CD8-positive, alpha-beta memory T cell (primary cell): ENCODE data around the gene KCNB1. TPM values are rescaled to one million over a fixed set of nuclear protein-coding genes. Genes with fewer than 3 reads are reported as not detected.

Experiments used
- CTCF ChIA-PET: fragments of 350-600 bp; sonication (Branson Sonifier 250); formaldehyde crosslinking; loops from one replicate; lab custom pipeline; 2021; ENCODE audit warnings: antibody characterized with exemption; lab: Charles Lee
- POLR2A ChIA-PET: fragments of 350-600 bp; sonication (Branson Sonifier 250); formaldehyde crosslinking; loops from one replicate; lab custom pipeline; 2021; ENCODE audit warnings: antibody characterized with exemption; lab: Charles Lee
- DNase-seq, 5 donors: peaks; one replicate each; pipeline versions ENCODE4 v3.0.0 to v3.0.0-alpha.2; 2020 to 2022; ENCODE audit warnings: mixed read lengths in 1 of 5
- H3K27ac ChIP-seq: one replicate; pipeline ENCODE4 v1.7.0; 2013; ENCODE audit warnings: low read depth, mild to moderate bottlenecking, low read length, moderate library complexity
- H3K27me3 ChIP-seq: 2 replicates; pipeline ENCODE4 v1.7.0; 2013; ENCODE audit warnings: low read length, mild to moderate bottlenecking; ENCODE audit not compliant: insufficient read depth, poor library complexity, severe bottlenecking
- H3K36me3 ChIP-seq: 2 replicates; pipeline ENCODE4 v1.7.0; 2013; ENCODE audit warnings: mild to moderate bottlenecking, low read length, moderate library complexity; ENCODE audit not compliant: insufficient read depth
- H3K4me1 ChIP-seq: 2 replicates; pipeline ENCODE4 v1.7.0; 2013; ENCODE audit warnings: mild to moderate bottlenecking, low read length, moderate library complexity; ENCODE audit not compliant: insufficient read depth
- H3K4me3 ChIP-seq: 2 replicates; pipeline ENCODE4 v1.7.0; 2013; ENCODE audit warnings: mild to moderate bottlenecking, low read length
- H3K9me3 ChIP-seq: 2 replicates; pipeline ENCODE4 v1.7.0; 2013; ENCODE audit warnings: mild to moderate bottlenecking, low read length
- H3K27ac Mint-ChIP-seq, 8 donors: one replicate each; pipeline ENCODE4 v1.8.0; 2020 to 2021; ENCODE audit warnings: mixed read lengths in 8 of 8, mild to moderate bottlenecking in 6 of 8, inconsistent platforms in 3 of 8, moderate library complexity in 3 of 8
- H3K27me3 Mint-ChIP-seq, 2 donors: one replicate each; pipeline ENCODE4 v1.8.0; 2020 to 2021; ENCODE audit warnings: mixed read lengths in 2 of 2, mild to moderate bottlenecking in 1 of 2, moderate library complexity in 1 of 2
- H3K36me3 Mint-ChIP-seq, 3 donors: one replicate each; pipeline ENCODE4 v1.8.0; 2020 to 2021; ENCODE audit warnings: mixed read lengths in 3 of 3, inconsistent platforms in 1 of 3, mild to moderate bottlenecking in 1 of 3
- H3K4me1 Mint-ChIP-seq, 3 donors: one replicate each; pipeline ENCODE4 v1.8.0; 2020 to 2021; ENCODE audit warnings: mixed read lengths in 3 of 3, inconsistent platforms in 1 of 3, mild to moderate bottlenecking in 1 of 3
- H3K4me3 Mint-ChIP-seq, 7 donors: one replicate each; pipeline ENCODE4 v1.8.0; 2020 to 2021; ENCODE audit warnings: mixed read lengths in 7 of 7, mild to moderate bottlenecking in 6 of 7, moderate library complexity in 4 of 7, inconsistent platforms in 2 of 7
- H3K9me3 Mint-ChIP-seq, 5 donors: one replicate each; pipeline ENCODE4 v1.8.0; 2020 to 2022; ENCODE audit warnings: mixed read lengths in 5 of 5, mild to moderate bottlenecking in 3 of 5, moderate library complexity in 2 of 5, inconsistent platforms in 1 of 5
- polyA plus RNA-seq: library from polyadenylated mRNA; unstranded; fragments of 300-500 nt; fragmentation: Illumina TruSeq; gene quantifications from one replicate; pipeline ENCODE4 v1.2.3, GENCODE V29; 2021
- total RNA-seq, 2 experiments: library from RNA; stranded (reverse); gene quantifications; one replicate each; pipeline ENCODE4 v1.2.3, GENCODE V29; 2021

The KCNB1 gene
- total and polyA plus RNA-seq, 3 experiments from 2014 or later: 0.77 TPM; not detected in 2

DNA sequence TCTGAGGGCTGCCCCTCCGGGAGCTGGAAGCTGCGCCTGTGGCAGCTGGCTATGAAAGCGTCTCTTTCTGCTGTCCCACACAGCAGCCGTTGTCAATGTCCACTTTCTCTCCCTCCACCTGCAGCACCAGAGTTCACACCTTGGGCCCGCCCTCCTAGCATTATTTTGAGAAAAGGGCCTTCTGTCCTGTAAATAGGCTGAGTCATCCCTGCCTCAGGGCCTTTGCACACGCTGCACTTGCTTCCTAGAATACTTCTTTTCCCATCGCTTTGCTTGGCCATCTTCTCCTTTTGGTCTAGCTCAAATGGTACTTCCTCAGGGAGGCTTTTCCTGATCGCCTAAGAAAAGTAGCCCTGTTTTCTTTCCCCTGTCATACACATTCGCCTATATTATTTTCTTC is 135.3 kb downstream of the KCNB1 start:
- H3K4me3 ChIP-seq: no peak overlapping the region
- DNase-seq: no peak
- no peaks in the 10 kb centered on the region for H3K9me3 ChIP-seq
- Mint-ChIP-seq H3K4me1 (peaks cover 0 to 6% (median 2%) of the 10 kb centered on the region in 3 donors), H3K27me3 (peaks cover 13 to 31% of the 10 kb centered on the region in 2 donors), H3K4me3 (no peak overlapping the region), H3K36me3 (no peaks in the 10 kb centered on the region), H3K9me3 (no peaks in the 10 kb centered on the region), H3K27ac (peak overlapping the region in 4 of 8 donors; percentile 20 to 84 (median 66))
- ChIA-PET POLR2A (no interaction called here), CTCF (no interaction called here)
- H3K27me3 ChIP-seq: no peaks in the 10 kb centered on the region
- H3K27ac ChIP-seq: no peak overlapping the region
- H3K36me3 ChIP-seq: no peaks in the 10 kb centered on the region
- H3K4me1 ChIP-seq: no peaks in the 10 kb centered on the region

DNA sequence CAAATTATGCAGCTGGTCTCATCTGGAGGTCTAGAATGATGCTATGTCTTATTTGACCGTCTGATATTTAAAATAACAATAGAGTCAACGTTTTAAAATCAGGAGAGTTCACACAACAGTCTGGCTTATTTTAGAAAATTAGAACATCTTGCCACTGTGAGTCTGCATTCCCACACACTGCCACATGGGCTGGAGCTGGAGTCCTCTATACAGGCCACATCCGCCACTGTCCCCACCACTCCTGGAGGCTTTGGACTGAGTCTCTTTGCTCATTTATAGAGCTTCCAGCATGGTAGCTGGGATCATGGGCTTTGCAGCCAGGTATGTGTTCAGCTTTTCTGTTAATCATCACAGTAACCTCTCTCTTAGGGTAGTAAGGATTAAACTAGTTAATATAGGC is 135.8 kb downstream of the KCNB1 start:
- no peak overlapping the region for H3K4me3 ChIP-seq
- no peaks in the 10 kb centered on the region for H3K9me3 Mint-ChIP-seq
- H3K27ac Mint-ChIP-seq: peak overlapping the region in 4 of 8 donors; percentile 20 to 57 (median 50)
- H3K27me3 Mint-ChIP-seq: peaks cover 13 to 26% of the 10 kb centered on the region in 2 donors
- H3K4me3 Mint-ChIP-seq: no peak overlapping the region
- H3K4me1 Mint-ChIP-seq: peaks cover 0 to 6% (median 2%) of the 10 kb centered on the region in 3 donors
- H3K36me3 ChIP-seq: no peaks in the 10 kb centered on the region
- DNase-seq: no peak
- ChIA-PET CTCF (no interaction called here), POLR2A (no interaction called here)
- H3K9me3 ChIP-seq: no peaks in the 10 kb centered on the region
- no peaks in the 10 kb centered on the region for H3K36me3 Mint-ChIP-seq
- H3K4me1 ChIP-seq: no peaks in the 10 kb centered on the region
- no peaks in the 10 kb centered on the region for H3K27me3 ChIP-seq
- H3K27ac ChIP-seq: no peak overlapping the region

DNA sequence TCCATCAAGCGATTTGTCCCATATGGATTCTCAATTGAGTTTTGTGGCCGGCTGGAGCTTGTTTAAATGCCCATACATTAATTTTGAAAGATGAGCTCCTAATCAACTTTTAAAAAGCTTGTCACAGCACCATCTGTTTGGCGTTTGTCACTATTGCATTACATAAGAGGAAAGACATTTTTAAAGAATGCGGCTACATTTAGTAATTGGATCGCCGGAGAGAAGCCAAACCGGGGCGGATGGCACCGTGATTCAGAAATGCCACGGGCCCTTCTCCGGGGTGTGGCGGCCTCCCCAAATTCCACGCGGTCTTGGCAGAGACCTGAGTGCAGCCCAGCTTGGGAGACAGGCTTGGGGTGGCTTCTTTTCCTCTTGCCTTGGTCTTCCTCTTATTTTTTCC is 136.9 kb downstream of the KCNB1 start:
- POLR2A ChIA-PET: no interaction called here
- H3K27ac Mint-ChIP-seq: no peak overlapping the region
- CTCF ChIA-PET: interaction anchor here (1.0 kb wide), 1 partner anchor 11 kb away, joined by 4 read pairs; no protein-coding TSS in a partner anchor

DNA sequence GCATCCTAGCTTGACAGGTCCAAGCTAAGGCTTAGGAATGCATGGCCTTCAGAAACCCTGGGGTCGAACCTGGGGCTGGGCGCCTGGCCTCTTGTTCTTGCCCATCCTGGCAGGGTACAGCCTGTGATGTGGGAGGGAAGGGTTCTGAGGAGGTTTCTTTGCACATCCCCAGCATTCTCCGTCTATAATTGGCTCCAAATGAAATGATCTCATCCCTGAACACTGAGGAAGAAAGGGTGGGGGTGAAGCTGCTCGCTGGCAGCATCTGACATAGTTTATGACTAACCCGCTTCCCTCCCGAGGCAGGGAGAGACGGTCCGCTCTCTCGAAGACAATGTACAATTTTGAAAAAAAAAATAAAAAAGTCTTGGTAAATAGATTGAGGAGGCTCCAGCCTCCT is 137.5 kb downstream of the KCNB1 start:
- Histone ChIP-seq H3K36me3 (no peaks in the 10 kb centered on the region), H3K9me3 (no peaks in the 10 kb centered on the region), H3K4me3 (no peak overlapping the region), H3K27ac (no peak overlapping the region), H3K4me1 (no peaks in the 10 kb centered on the region), H3K27me3 (no peaks in the 10 kb centered on the region)
- ChIA-PET CTCF (interaction anchor here (1.0 kb wide), 1 partner anchor 11 kb away, joined by 4 read pairs; no protein-coding TSS in a partner anchor), POLR2A (no interaction called here)
- no peaks in the 10 kb centered on the region for H3K9me3 Mint-ChIP-seq
- DNase-seq: no peak
- H3K27ac Mint-ChIP-seq: peak overlapping the region in 1 of 8 donors; percentile 54
- no peak overlapping the region for H3K4me3 Mint-ChIP-seq
- H3K4me1 Mint-ChIP-seq: peaks cover 0 to 6% (median 2%) of the 10 kb centered on the region in 3 donors
- peaks cover 14 to 15% of the 10 kb centered on the region in 2 donors for H3K27me3 Mint-ChIP-seq
- H3K36me3 Mint-ChIP-seq: no peaks in the 10 kb centered on the region

More for the DNA sequence above, 136.9 kb downstream of the KCNB1 start:
- Histone ChIP-seq H3K36me3 (no peaks in the 10 kb centered on the region), H3K4me1 (no peaks in the 10 kb centered on the region), H3K4me3 (no peak overlapping the region), H3K9me3 (no peaks in the 10 kb centered on the region), H3K27me3 (no peaks in the 10 kb centered on the region), H3K27ac (no peak overlapping the region)
- Mint-ChIP-seq H3K27me3 (peaks cover 14 to 15% of the 10 kb centered on the region in 2 donors), H3K4me1 (peaks cover 0 to 6% (median 2%) of the 10 kb centered on the region in 3 donors), H3K9me3 (no peaks in the 10 kb centered on the region), H3K36me3 (no peaks in the 10 kb centered on the region), H3K4me3 (no peak overlapping the region)
- no peak for DNase-seq

DNA sequence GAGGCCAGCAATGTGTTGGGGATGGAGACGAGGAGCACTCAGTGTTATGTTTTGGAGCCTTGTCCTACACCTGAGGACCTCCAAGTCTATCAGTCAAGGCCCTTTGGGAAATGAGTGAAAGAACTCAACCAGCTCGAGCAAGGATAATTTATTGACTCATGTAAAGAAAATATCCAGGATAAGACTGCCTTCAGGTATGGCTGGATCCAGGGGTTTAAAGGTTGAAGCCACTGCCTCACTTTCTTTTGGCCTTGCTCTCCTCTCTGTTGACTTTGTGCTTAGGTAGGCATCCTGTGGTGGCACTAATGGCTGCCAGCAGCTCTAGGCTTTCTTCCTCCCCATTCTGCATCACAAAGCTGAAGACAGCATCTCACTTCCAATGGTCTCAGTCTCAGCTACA is 138.3 kb downstream of the KCNB1 start:
- peak overlapping the region in 1 of 8 donors; percentile 57 for H3K27ac Mint-ChIP-seq
- ChIA-PET CTCF (interaction anchor here (1.6 kb wide), 1 partner anchor 9 kb away, joined by 4 read pairs; no protein-coding TSS in a partner anchor), POLR2A (interaction anchor here (0.6 kb wide), 1 partner anchor 238 kb away, joined by 5 read pairs; no protein-coding TSS in a partner anchor)

DNA sequence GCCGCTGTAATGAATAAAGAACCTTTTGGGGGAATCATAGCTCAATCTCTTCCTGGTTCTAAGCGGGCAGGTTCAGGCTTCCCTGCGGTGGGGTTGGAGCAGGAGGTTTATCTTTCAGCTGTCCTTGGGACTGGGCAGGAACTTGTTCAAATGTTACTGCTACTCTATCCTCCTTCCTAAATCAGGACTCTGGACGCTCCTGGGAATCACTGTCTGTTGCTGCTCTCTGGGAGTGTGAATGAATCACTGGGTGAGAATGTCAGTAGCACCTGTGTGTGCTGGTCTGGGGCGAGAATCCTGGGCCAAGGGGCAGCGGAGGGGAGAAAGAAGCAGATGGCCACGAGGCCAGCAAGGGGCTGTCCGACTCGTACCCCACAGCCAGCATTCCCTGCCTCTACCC is 139.2 kb downstream of the KCNB1 start:
- H3K36me3 Mint-ChIP-seq: no peaks in the 10 kb centered on the region
- POLR2A ChIA-PET: no interaction called here
- CTCF ChIA-PET: interaction anchor here (1.6 kb wide), 1 partner anchor 8 kb away, joined by 4 read pairs; no protein-coding TSS in a partner anchor
- Histone ChIP-seq H3K9me3 (no peaks in the 10 kb centered on the region), H3K27ac (no peak overlapping the region), H3K27me3 (no peaks in the 10 kb centered on the region), H3K4me1 (no peaks in the 10 kb centered on the region), H3K4me3 (no peak overlapping the region), H3K36me3 (no peaks in the 10 kb centered on the region)
- no peak for DNase-seq
- no peak overlapping the region for H3K4me3 Mint-ChIP-seq
- peaks cover 11 to 16% of the 10 kb centered on the region in 2 donors for H3K27me3 Mint-ChIP-seq
- no peaks in the 10 kb centered on the region for H3K9me3 Mint-ChIP-seq
- H3K27ac Mint-ChIP-seq: no peak overlapping the region
- peaks cover 0 to 6% (median 2%) of the 10 kb centered on the region in 3 donors for H3K4me1 Mint-ChIP-seq

More for the DNA sequence above, 138.3 kb downstream of the KCNB1 start:
- no peaks in the 10 kb centered on the region for H3K9me3 Mint-ChIP-seq
- H3K4me1 Mint-ChIP-seq: peaks cover 0 to 6% (median 2%) of the 10 kb centered on the region in 3 donors
- no peak overlapping the region for H3K4me3 ChIP-seq
- H3K27me3 Mint-ChIP-seq: peaks cover 14 to 17% of the 10 kb centered on the region in 2 donors
- H3K4me1 ChIP-seq: no peaks in the 10 kb centered on the region
- no peak for DNase-seq
- no peaks in the 10 kb centered on the region for H3K9me3 ChIP-seq
- no peak overlapping the region for H3K27ac ChIP-seq
- no peak overlapping the region for H3K4me3 Mint-ChIP-seq
- H3K36me3 Mint-ChIP-seq: no peaks in the 10 kb centered on the region
- no peaks in the 10 kb centered on the region for H3K27me3 ChIP-seq
- H3K36me3 ChIP-seq: no peaks in the 10 kb centered on the region

DNA sequence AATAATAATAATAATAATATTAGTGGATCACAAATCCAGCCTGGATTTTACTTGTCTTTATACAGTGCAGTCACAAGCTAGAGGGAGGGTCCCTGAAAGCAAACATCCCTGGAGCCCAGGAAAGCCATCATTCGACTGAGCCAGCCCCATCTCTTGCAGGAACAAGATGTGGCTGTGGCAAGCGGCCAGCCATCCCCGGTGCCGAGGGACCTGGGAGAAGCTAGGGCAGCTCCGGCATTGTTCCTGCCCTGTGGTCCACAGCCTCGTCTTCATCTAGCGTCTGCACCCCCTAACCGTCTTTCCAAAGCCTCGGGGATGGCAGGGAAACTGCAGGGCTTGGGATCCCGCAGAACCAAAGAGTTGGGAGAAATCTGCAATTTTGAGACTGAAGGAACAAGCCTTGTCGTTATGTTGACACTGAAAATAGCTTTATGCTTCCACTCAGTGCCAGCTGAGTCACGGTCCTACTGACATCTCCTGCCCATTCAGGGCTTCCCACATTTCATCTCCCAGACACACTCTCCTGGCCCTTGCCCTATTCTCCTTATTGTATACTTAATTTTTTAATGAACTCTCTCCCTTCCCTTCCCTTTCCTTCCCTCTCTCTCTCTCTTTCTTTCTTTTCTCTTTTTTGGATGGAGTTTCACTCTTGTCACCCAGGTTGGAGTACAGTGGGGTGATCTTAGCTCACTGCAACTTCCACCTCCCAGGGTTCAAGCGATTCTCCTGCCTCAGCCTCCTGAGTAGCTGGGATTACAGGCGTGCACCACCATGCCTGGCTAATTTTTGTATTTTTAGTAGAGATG is 142.1 kb downstream of the KCNB1 start:
- CTCF ChIA-PET: no interaction called here
- H3K4me3 ChIP-seq: no peak overlapping the region
- no peaks in the 10 kb centered on the region for H3K9me3 ChIP-seq

DNA sequence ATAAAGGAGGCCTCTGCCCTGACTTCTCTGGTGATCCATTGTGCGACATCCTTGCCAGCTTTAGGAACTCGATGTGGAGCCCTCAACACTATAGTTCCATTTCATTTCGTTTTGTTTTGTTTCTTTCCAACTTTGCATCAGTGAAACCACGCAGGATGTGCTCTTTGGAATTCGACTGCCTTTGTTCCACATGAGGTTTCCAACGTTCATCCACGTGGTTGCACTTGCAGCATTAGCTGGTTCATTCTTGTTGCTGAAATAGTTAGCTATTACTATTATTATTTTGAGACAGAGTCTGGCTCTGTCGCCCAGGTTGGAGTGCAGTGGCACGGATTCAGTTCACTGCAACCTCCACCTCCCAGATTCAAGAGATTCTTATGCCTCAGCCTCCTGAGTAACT is 143.3 kb downstream of the KCNB1 start:
- Histone ChIP-seq H3K27ac (no peak overlapping the region), H3K27me3 (no peaks in the 10 kb centered on the region), H3K9me3 (no peaks in the 10 kb centered on the region), H3K4me1 (no peaks in the 10 kb centered on the region), H3K4me3 (no peak overlapping the region), H3K36me3 (no peaks in the 10 kb centered on the region)
- ChIA-PET POLR2A (no interaction called here), CTCF (no interaction called here)
- DNase-seq: no peak
- Mint-ChIP-seq H3K36me3 (no peaks in the 10 kb centered on the region), H3K9me3 (no peaks in the 10 kb centered on the region), H3K27ac (no peak overlapping the region), H3K4me3 (no peak overlapping the region), H3K27me3 (peaks cover 11 to 14% of the 10 kb centered on the region in 2 donors), H3K4me1 (no peaks in the 10 kb centered on the region)

More for the DNA sequence above, 142.1 kb downstream of the KCNB1 start:
- Mint-ChIP-seq H3K4me1 (no peaks in the 10 kb centered on the region), H3K36me3 (no peaks in the 10 kb centered on the region), H3K9me3 (no peaks in the 10 kb centered on the region), H3K4me3 (no peak overlapping the region), H3K27me3 (peaks cover 12 to 19% of the 10 kb centered on the region in 2 donors), H3K27ac (no peak overlapping the region)
- Histone ChIP-seq H3K27me3 (no peaks in the 10 kb centered on the region), H3K4me1 (no peaks in the 10 kb centered on the region), H3K36me3 (no peaks in the 10 kb centered on the region), H3K27ac (no peak overlapping the region)
- DNase-seq: no peak
- POLR2A ChIA-PET: no interaction called here
